Stimulated activated naive CD8-positive, alpha-beta T cell treated with anti-CD3 and anti-CD28 coated beads, Interleukin-15, Interleukin-2, amounts not matched to agents 100 ng/mL and 50 ng/mL, for 24 hours (primary cell): ENCODE data around the gene PRKAR2B.
"Not testable (repeated sequence)": the region's sequence is repeated elsewhere in the genome, so short reads cannot be mapped to it uniquely, and the experiment has no call there.

Source experiments
- H3K27ac Mint-ChIP-seq: one replicate; pipeline ENCODE4 v1.8.0; 2021; ENCODE audit warnings: mild to moderate bottlenecking, mixed read lengths
- H3K27me3 Mint-ChIP-seq: one replicate; pipeline ENCODE4 v1.8.0; 2021; ENCODE audit warnings: mixed read lengths
- H3K36me3 Mint-ChIP-seq: one replicate; pipeline ENCODE4 v1.8.0; 2021; ENCODE audit warnings: low read depth, mixed read lengths
- H3K4me1 Mint-ChIP-seq: one replicate; pipeline ENCODE4 v1.8.0; 2021; ENCODE audit warnings: low read depth, mixed read lengths
- H3K4me3 Mint-ChIP-seq: one replicate; pipeline ENCODE4 v1.8.0; 2021; ENCODE audit warnings: mild to moderate bottlenecking, mixed read lengths
- H3K9me3 Mint-ChIP-seq: one replicate; pipeline ENCODE4 v1.8.0; 2021; ENCODE audit warnings: mixed read lengths

Gene PRKAR2B

GRCh38 chr7:107075863-107076574 is 31.5 kb downstream of the PRKAR2B start:
- no peak overlapping the region for H3K4me3 Mint-ChIP-seq
- no peak overlapping the region for H3K27ac Mint-ChIP-seq
- H3K9me3 Mint-ChIP-seq, result no peaks in the 10 kb centered on the region
- H3K4me1 Mint-ChIP-seq, result no peaks in the 10 kb centered on the region
- no peaks in the 10 kb centered on the region for H3K27me3 Mint-ChIP-seq
- H3K36me3 Mint-ChIP-seq, result no peaks in the 10 kb centered on the region

GRCh38 chr7:107076781-107077698 is 32.5 kb downstream of the PRKAR2B start:
- H3K27ac Mint-ChIP-seq, result no peak overlapping the region
- no peaks in the 10 kb centered on the region for H3K27me3 Mint-ChIP-seq
- H3K36me3 Mint-ChIP-seq, result no peaks in the 10 kb centered on the region
- no peaks in the 10 kb centered on the region for H3K4me1 Mint-ChIP-seq
- H3K9me3 Mint-ChIP-seq, result no peaks in the 10 kb centered on the region
- no peak overlapping the region for H3K4me3 Mint-ChIP-seq

- no peak overlapping the region for H3K4me3 Mint-ChIP-seq
- no peaks in the 10 kb centered on the region for H3K36me3 Mint-ChIP-seq
- no peak overlapping the region for H3K27ac Mint-ChIP-seq
- H3K9me3 Mint-ChIP-seq, result no peaks in the 10 kb centered on the region
- no peaks in the 10 kb centered on the region for H3K27me3 Mint-ChIP-seq
- no peaks in the 10 kb centered on the region for H3K4me1 Mint-ChIP-seq
Observed at GRCh38 chr7:107077699-107078516, 33.4 kb downstream of the PRKAR2B start.

DNA sequence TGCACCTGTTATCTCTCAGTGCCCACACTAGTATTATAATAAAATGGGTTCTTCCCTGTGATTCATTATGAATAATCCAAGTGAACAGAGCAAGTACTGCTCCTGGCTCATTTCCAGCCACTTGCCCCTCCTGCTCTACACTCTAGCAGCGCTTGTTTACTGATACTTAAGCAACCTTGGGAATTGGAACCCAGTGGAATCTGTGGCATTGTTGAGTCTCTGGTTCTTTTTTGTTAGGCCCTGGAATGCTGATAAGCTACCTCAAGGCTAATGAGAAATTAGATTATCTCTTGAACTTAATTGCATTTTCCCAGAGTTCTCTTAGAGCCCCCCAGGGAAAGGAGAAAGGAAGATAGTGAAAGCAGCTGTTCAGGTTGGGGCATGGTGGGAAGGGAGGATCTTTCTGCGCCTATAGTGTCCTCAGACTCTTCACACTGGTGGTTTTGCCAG is 34.0 kb downstream of the PRKAR2B start:
- H3K27me3 Mint-ChIP-seq, result no peaks in the 10 kb centered on the region
- H3K9me3 Mint-ChIP-seq, result no peaks in the 10 kb centered on the region
- H3K27ac Mint-ChIP-seq, result no peak overlapping the region
- no peaks in the 10 kb centered on the region for H3K36me3 Mint-ChIP-seq
- no peaks in the 10 kb centered on the region for H3K4me1 Mint-ChIP-seq
- H3K4me3 Mint-ChIP-seq, result no peak overlapping the region

DNA sequence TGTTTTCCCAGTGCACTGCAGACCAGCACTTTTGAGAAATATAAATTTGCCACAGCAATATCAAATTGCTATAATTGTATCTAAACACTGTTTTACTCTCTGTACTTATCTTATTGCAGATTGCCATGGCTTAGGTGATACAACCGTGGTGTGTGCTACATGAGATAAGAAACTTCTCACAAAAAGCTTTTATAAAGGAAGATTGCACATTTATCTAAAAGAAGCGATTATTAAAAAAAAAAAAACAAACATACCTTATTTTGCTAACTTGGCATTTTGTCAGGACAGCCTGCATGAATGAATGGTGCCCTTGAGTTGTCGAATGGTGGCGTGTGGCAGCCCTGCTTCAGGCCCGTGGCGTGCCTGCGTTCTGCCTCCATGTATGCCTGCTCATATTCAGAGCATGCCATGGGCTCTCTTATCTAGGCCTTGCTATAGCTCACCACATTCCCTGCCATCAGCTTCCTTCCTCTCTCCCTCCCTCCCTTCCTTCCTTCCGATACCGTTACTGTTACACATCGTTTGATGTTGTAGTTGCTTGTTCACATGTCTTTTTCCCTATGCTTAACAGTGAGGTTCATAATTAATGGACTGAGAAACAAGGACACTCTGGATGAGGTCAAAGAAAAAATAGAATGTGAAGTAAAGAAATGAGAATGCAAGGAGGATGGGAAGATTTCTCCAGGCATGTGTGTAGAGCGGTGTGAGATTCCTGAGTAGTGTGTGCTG is 34.9 kb downstream of the PRKAR2B start:
- H3K36me3 Mint-ChIP-seq, result no peaks in the 10 kb centered on the region
- H3K4me1 Mint-ChIP-seq, result no peaks in the 10 kb centered on the region
- H3K9me3 Mint-ChIP-seq, result no peaks in the 10 kb centered on the region
- H3K4me3 Mint-ChIP-seq, result no peak overlapping the region
- no peaks in the 10 kb centered on the region for H3K27me3 Mint-ChIP-seq
- H3K27ac Mint-ChIP-seq, result no peak overlapping the region

GRCh38 chr7:107080099-107080505 is 35.6 kb downstream of the PRKAR2B start:
- H3K9me3 Mint-ChIP-seq, result no peaks in the 10 kb centered on the region
- H3K27me3 Mint-ChIP-seq, result no peaks in the 10 kb centered on the region
- H3K36me3 Mint-ChIP-seq, result no peaks in the 10 kb centered on the region
- no peaks in the 10 kb centered on the region for H3K4me1 Mint-ChIP-seq
- no peak overlapping the region for H3K27ac Mint-ChIP-seq
- H3K4me3 Mint-ChIP-seq, result no peak overlapping the region

- Mint-ChIP-seq H3K27ac (no peak overlapping the region), H3K4me3 (no peak overlapping the region), H3K9me3 (no peaks in the 10 kb centered on the region), H3K36me3 (no peaks in the 10 kb centered on the region), H3K4me1 (no peaks in the 10 kb centered on the region), H3K27me3 (no peaks in the 10 kb centered on the region)
Observed at GRCh38 chr7:107080533-107080932, 36.0 kb downstream of the PRKAR2B start.

GRCh38 chr7:107085180-107085579 is 40.7 kb downstream of the PRKAR2B start:
- H3K4me3 Mint-ChIP-seq, result no peak overlapping the region
- no peaks in the 10 kb centered on the region for H3K27me3 Mint-ChIP-seq
- H3K27ac Mint-ChIP-seq, result no peak overlapping the region
- H3K4me1 Mint-ChIP-seq, result no peaks in the 10 kb centered on the region
- H3K36me3 Mint-ChIP-seq, result no peaks in the 10 kb centered on the region
- H3K9me3 Mint-ChIP-seq, result no peaks in the 10 kb centered on the region

GRCh38 chr7:107089627-107090026 is 45.1 kb downstream of the PRKAR2B start:
- no peak overlapping the region for H3K4me3 Mint-ChIP-seq
- H3K36me3 Mint-ChIP-seq, result no peaks in the 10 kb centered on the region
- H3K27me3 Mint-ChIP-seq, result no peaks in the 10 kb centered on the region
- no peaks in the 10 kb centered on the region for H3K9me3 Mint-ChIP-seq
- peaks cover 8% of the 10 kb centered on the region for H3K4me1 Mint-ChIP-seq
- no peak overlapping the region for H3K27ac Mint-ChIP-seq

GRCh38 chr7:107090457-107090856 is 46.0 kb downstream of the PRKAR2B start:
- Mint-ChIP-seq H3K4me3 (no peak overlapping the region), H3K4me1 (peaks cover 8% of the 10 kb centered on the region), H3K9me3 (no peaks in the 10 kb centered on the region), H3K27me3 (no peaks in the 10 kb centered on the region), H3K36me3 (no peaks in the 10 kb centered on the region), H3K27ac (no peak overlapping the region)

GRCh38 chr7:107091306-107091705 is 46.8 kb downstream of the PRKAR2B start:
- H3K4me1 Mint-ChIP-seq, result peaks cover 8% of the 10 kb centered on the region
- H3K9me3 Mint-ChIP-seq, result no peaks in the 10 kb centered on the region
- H3K36me3 Mint-ChIP-seq, result no peaks in the 10 kb centered on the region
- no peaks in the 10 kb centered on the region for H3K27me3 Mint-ChIP-seq
- no peak overlapping the region for H3K4me3 Mint-ChIP-seq
- no peak overlapping the region for H3K27ac Mint-ChIP-seq

GRCh38 chr7:107093671-107094070 is 49.2 kb downstream of the PRKAR2B start:
- H3K4me1 Mint-ChIP-seq, H3K27me3 Mint-ChIP-seq, H3K4me3 Mint-ChIP-seq, H3K36me3 Mint-ChIP-seq, H3K9me3 Mint-ChIP-seq, H3K27ac Mint-ChIP-seq: not testable (repeated sequence)

- H3K4me3 Mint-ChIP-seq, H3K27me3 Mint-ChIP-seq, H3K9me3 Mint-ChIP-seq: not testable (repeated sequence)
Observed at GRCh38 chr7:107099154-107099553, 54.6 kb downstream of the PRKAR2B start.

DNA sequence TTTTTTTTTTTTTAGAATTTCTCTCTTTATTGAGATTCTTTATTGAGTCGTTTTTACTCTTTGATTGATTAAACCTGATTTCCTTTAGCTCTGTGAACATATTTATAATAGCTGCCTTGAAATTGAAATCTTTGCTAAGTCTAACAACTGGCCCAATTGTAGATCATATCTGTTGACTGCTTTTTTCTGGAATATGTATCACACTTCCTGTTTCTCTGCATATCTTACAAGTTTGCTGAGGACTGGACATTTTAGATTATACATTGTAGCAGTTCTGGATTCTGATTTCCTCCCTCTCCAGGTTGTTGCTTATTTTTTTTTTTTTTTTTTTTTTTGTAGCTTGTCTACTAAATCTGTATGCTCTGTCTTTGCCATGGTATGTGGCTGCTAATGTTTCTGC is 56.3 kb downstream of the PRKAR2B start:
- Mint-ChIP-seq H3K9me3 (peaks cover 5% of the 10 kb centered on the region), H3K27ac (no peak overlapping the region), H3K4me1 (peaks cover 5% of the 10 kb centered on the region), H3K27me3 (peaks cover 3% of the 10 kb centered on the region), H3K4me3 (no peak overlapping the region), H3K36me3 (no peaks in the 10 kb centered on the region)

More at GRCh38 chr7:107099154-107099553, 54.6 kb downstream of the PRKAR2B start:
- not testable (repeated sequence) for H3K36me3 Mint-ChIP-seq, H3K27ac Mint-ChIP-seq, H3K4me1 Mint-ChIP-seq
